PC-3 (cell line): ENCODE data around the gene STK32C.

ENCODE experiments used
- EZH2 ChIP-seq: fragments of 300-600 bp; sonication (generic); IDR thresholded peaks from one replicate; pipeline ENCODE4 v1.6.1; 2017; ENCODE audit warnings: antibody characterized with exemption, mild to moderate bottlenecking, low read length; ENCODE audit not compliant: unreplicated experiment
- EZH2phosphoT487 ChIP-seq: fragments of 300-600 bp; sonication (generic); IDR thresholded peaks from 2 replicates; pipeline ENCODE4 v1.6.1; 2018; ENCODE audit warnings: mild to moderate bottlenecking, antibody characterized with exemption, low read length, borderline replicate concordance
- TF ChIP-seq, protein P1 (sequence below): fragments of 300-600 bp; sonication (generic); conservative IDR thresholded peaks from 2 replicates; pipeline ENCODE4 v1.5.1; 2017; ENCODE audit warnings: antibody characterized with exemption, low read depth, mild to moderate bottlenecking, low read length

DNA sequence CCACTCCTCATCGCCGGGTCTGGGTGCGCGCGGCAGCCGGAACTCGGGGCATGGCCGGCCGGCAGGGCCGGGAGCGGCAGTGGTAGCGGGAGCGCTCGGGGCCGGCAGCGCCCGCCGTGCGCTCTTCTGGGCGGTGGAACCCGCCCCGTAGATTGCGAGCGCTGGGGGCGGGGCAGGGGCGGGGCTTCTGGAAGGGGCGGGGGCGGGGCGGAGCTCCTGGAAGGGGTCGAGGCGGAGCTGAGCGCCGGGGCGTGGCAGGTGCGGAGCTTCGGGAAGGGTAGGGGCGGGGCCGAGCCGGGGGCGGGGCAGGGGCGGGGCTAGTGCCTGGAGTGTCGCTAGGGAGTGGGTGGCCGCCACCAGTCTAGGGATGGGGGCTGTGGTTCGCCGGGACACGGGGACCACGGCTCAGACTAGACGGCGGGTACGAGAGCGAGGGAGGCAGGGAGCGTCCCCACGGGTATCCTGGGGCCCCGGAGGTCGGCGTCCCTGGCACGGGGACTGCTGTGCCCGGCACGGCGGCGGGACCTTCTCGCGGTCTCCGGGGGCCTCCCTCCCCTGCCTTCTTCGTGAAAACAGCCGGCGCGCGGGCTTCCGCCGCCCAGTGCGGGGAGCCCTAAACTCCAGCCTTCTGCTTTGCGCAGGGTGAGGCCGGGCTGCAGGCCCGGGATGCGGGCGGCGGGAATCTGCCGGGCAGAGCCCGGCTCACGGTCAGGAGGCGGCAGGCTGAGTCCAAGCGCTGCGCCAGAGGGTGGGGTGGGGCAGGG, at the start of gene STK32C:
- TF ChIP-seq, protein P1, sequence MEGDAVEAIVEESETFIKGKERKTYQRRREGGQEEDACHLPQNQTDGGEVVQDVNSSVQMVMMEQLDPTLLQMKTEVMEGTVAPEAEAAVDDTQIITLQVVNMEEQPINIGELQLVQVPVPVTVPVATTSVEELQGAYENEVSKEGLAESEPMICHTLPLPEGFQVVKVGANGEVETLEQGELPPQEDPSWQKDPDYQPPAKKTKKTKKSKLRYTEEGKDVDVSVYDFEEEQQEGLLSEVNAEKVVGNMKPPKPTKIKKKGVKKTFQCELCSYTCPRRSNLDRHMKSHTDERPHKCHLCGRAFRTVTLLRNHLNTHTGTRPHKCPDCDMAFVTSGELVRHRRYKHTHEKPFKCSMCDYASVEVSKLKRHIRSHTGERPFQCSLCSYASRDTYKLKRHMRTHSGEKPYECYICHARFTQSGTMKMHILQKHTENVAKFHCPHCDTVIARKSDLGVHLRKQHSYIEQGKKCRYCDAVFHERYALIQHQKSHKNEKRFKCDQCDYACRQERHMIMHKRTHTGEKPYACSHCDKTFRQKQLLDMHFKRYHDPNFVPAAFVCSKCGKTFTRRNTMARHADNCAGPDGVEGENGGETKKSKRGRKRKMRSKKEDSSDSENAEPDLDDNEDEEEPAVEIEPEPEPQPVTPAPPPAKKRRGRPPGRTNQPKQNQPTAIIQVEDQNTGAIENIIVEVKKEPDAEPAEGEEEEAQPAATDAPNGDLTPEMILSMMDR, result no peak
- TF ChIP-seq EZH2, result no peak
- TF ChIP-seq EZH2phosphoT487, result no peak
